ENCODE results near the gene UCN2. TPM values are rescaled to one million over a fixed set of nuclear protein-coding genes. Genes with fewer than 3 reads are reported as not detected.

UCN2 gene
- total and polyA plus RNA-seq, 9 donors = 0.18 to 0.22 (median 0.19) TPM; not detected in 5

GRCh38 chr3:48565186-48565585, 1.6 kb upstream of the UCN2 start:
- 83 to 90% (median 86%) methylated on average over 10 to 11 of the region's 11 CpGs for WGBS, 3 donors

GRCh38 chr3:48564667-48565066, 1.1 kb upstream of the UCN2 start:
- no peak overlapping the region for H3K27ac ChIP-seq
- no peak for DNase-seq
- no peaks in the 10 kb centered on the region for H3K36me3 ChIP-seq
- H3K9me3 ChIP-seq = no peaks in the 10 kb centered on the region
- no peaks in the 10 kb centered on the region for H3K27me3 ChIP-seq
- H3K4me1 ChIP-seq (ENCODE audit: insufficient read depth) = peaks cover 7% of the 10 kb centered on the region
- 79 to 90% (median 86%) methylated on average over 11 of the region's 11 CpGs for WGBS, 3 donors
- no peak overlapping the region for H3K4me3 ChIP-seq
- TF ChIP-seq CTCF (IDR thresholded peaks at IDR 0.05) (no peak), POLR2A (IDR thresholded peaks at IDR 0.05) (no peak), EP300 (IDR thresholded peaks at IDR 0.05) (no peak)
- intact Hi-C loops (cut with DNase I) = no loop called here

More at GRCh38 chr3:48565186-48565585, 1.6 kb upstream of the UCN2 start:
- DNase-seq = no peak
- intact Hi-C loops (cut with DNase I) = no loop called here
- no peaks in the 10 kb centered on the region for H3K36me3 ChIP-seq
- H3K27me3 ChIP-seq = no peaks in the 10 kb centered on the region
- H3K9me3 ChIP-seq = no peaks in the 10 kb centered on the region
- H3K27ac ChIP-seq = no peak overlapping the region
- no peak for TF ChIP-seq CTCF (IDR thresholded peaks at IDR 0.05)
- no peak for TF ChIP-seq EP300 (IDR thresholded peaks at IDR 0.05)
- H3K4me1 ChIP-seq (ENCODE audit: insufficient read depth) = peaks cover 7% of the 10 kb centered on the region
- no peak overlapping the region for H3K4me3 ChIP-seq

GRCh38 chr3:48564022-48564421, 441 bp upstream of the UCN2 start:
- intact Hi-C loops (cut with DNase I) = no loop called here
- H3K36me3 ChIP-seq = no peaks in the 10 kb centered on the region
- H3K4me1 ChIP-seq (ENCODE audit: insufficient read depth) = peaks cover 7% of the 10 kb centered on the region
- H3K4me3 ChIP-seq = no peak overlapping the region
- H3K27me3 ChIP-seq = no peaks in the 10 kb centered on the region
- no peak for DNase-seq
- TF ChIP-seq EP300 (IDR thresholded peaks at IDR 0.05) = no peak
- TF ChIP-seq CTCF (IDR thresholded peaks at IDR 0.05) = no peak
- TF ChIP-seq POLR2A (IDR thresholded peaks at IDR 0.05) = no peak
- H3K9me3 ChIP-seq = no peaks in the 10 kb centered on the region
- H3K27ac ChIP-seq = no peak overlapping the region
- 77 to 87% (median 79%) methylated on average over 10 of the region's 10 CpGs for WGBS, 3 donors

GRCh38 chr3:48562367-48563095, 1.1 kb downstream of the UCN2 start:
- H3K4me3 ChIP-seq = no peak overlapping the region
- H3K36me3 ChIP-seq = no peaks in the 10 kb centered on the region
- WGBS, 3 donors = 89 to 94% (median 91%) methylated on average over 20 of the region's 20 CpGs
- no peaks in the 10 kb centered on the region for H3K9me3 ChIP-seq
- H3K4me1 ChIP-seq (ENCODE audit: insufficient read depth) = peaks cover 7% of the 10 kb centered on the region
- no peak for DNase-seq
- intact Hi-C loops (cut with DNase I) = no loop called here
- TF ChIP-seq POLR2A (IDR thresholded peaks at IDR 0.05) (no peak), EP300 (IDR thresholded peaks at IDR 0.05) (no peak), CTCF (IDR thresholded peaks at IDR 0.05) (no peak)
- no peaks in the 10 kb centered on the region for H3K27me3 ChIP-seq
- no peak overlapping the region for H3K27ac ChIP-seq
